ENCODE data around the gene IL17C.

The IL17C gene

GRCh38 chr16:88629835-88630234 is 8.5 kb upstream of the IL17C start:
- DNase-seq: no peak

DNA sequence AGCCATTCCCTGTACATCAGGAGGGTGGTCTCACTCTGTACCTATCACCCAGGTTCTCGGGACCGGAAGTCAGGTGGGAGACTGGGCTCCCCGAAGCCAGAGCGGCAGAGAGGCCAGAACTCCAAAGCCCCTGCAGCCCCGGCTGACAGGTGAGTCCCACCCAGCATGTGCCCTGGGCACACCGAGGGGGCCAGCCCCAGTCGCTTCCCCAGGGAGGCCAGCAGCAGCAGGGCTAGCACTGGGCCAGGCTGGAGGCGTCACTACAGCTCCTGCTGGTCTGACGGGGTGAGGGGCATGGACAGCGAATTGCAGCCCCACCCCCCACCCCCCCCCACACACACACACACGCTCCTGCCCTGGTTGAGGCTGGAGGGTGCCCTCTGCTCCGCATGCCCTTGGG is 7.9 kb upstream of the IL17C start:
- DNase-seq: no peak

DNA sequence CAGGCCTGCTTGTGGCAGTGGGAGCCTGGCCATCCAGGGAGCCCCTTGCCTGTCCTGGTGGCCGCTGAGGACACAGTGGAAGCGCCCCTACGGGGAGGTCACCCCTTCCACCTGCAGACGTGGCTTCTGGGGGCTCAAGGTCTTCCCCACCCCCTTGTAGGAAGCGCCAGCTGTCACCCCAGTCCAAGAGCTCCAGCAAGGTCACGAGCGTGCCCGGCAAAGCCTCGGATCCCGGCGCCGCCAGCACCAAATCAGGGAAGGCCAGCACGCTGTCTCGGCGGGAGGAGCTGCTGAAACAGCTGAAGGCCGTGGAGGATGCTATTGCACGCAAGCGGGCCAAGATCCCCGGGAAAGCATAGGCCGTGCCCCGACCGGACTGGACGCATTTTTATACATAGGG is 7.4 kb upstream of the IL17C start:
- no peak for DNase-seq

- no peak for DNase-seq
Observed at GRCh38 chr16:88631384-88631783, 7.0 kb upstream of the IL17C start.

GRCh38 chr16:88631920-88632586 is 6.3 kb upstream of the IL17C start:
- DNase-seq: no peak

DNA sequence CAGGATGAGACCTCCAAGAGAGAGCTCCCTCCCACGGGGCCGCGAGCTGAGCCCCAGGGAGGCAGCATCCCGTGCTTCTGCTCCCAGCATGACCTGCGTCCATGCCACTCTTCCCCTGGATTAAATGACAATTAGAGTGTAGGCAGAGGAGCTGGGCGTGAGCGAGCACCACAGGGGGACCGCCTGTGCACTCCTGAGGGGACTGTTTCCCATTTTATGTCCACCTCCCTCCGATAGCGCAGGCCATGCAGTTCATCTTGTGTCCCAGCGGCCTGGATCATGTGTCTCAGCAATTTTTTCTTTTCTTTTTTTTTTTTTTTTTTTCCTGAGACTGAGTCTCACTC is 5.8 kb upstream of the IL17C start:
- no peak for DNase-seq

- DNase-seq: peak in 1 of 4 experiments; percentile 26
Observed at GRCh38 chr16:88633684-88634140, 4.7 kb upstream of the IL17C start.

DNA sequence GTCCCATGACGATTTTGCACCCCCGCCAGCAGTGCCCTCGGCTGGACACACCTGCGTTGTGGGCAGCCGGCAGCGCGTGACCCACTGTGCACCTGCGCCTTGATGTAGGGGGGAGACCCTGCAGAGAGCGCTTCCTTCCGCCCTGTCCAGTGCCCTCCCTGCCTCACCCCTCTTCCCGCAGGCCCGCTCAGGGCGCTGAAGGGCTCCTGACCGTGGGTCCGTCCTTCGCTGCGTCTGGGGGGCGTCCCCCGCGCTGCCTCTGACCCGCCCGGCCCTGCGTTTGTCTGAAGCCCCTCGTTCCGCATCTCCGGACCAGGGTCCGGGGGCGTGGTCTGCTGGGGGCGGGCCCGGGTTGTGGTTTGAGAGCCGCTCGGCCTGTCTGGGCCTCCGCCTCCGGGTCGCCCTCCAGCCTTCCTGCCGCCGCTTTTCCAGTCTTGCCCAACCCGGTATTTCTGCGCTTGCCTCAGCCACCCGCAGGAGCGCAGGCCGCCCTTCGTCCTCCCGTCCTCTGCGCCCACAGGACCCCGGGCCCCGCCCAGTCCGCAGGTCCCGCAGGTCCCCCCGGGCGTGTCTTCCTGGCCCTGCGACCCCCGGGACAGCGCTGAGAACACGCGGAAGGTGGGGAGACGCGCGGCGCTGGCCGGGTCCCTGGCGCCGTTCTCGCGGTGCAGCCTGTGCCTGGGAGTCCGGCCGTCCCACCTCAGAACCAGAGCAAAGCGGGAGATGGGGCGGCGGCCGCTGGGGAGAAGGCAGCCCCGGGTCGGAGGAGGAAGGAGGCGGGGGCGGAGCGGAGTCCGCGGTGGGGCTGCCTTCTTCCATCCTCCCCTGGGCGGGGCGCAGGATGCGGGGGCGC is 4.0 kb upstream of the IL17C start:
- peak in 1 of 4 experiments; percentile 29 for DNase-seq

DNA sequence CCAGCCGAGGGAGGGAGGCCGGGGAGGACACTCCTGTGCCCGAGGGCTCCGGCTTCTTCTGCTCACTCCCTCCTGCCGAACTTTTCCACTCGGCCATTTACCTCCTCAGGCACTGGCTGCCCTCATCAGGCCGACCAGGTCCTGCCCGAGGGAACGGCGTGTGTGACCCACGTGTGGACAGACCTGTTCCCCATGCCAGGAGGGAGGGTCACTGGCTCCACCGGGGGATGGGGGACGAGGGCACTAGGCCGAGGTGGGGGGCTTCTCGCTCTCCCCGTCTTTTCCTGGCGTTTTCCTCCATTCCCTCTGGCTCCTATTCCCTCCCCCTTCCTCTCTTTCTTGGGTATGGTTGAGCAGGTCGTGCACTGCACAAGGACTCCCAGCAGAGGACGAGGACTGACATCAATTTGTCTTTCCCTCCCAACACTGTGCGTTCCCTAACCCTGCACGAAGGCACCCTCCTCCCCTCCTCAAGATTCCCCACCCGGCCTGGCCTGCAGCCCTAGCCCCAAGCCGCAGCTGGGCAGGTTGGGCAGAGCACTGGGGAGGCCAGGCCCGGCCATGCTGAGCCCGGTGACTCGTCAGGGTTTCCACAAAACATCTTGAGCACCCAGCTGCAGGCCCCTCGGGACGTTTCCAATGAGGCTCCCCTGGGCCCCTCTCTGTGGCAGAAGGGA is 3.2 kb upstream of the IL17C start:
- DNase-seq: no peak

- no peak for DNase-seq
Observed at GRCh38 chr16:88635671-88636319, 2.6 kb upstream of the IL17C start.

- DNase-seq: no peak
Observed at GRCh38 chr16:88636488-88637265, 1.7 kb upstream of the IL17C start.

DNA sequence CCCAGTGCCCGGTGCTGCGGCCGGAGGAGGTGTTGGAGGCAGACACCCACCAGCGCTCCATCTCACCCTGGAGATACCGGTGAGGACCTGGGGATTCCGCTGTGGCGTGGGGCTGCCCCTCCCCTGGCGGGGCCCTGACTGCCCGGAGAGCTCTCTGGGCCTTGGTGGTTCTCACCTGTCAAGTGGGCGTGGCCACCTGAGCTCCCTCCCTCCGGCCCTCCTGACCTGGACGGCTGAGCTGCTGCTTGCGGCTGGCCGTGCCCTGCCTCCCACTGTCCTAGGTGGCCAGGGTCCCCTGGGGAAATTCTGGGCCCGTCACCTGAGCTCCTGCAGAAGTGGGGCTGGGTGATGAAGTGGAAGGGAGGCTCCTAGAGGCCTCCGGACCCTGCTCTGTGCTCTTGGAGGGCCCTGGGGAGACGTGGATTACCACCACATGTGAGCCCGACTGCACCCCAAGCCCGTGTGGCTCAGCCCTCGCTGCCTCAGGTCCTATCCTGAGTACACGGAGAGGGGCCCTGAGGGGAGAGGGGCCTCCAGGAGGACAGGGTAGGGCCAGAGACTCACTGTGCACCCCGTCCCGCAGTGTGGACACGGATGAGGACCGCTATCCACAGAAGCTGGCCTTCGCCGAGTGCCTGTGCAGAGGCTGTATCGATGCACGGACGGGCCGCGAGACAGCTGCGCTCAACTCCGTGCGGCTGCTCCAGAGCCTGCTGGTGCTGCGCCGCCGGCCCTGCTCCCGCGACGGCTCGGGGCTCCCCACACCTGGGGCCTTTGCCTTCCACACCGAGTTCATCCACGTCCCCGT is 1.1 kb downstream of the IL17C start:
- no peak for DNase-seq

DNA sequence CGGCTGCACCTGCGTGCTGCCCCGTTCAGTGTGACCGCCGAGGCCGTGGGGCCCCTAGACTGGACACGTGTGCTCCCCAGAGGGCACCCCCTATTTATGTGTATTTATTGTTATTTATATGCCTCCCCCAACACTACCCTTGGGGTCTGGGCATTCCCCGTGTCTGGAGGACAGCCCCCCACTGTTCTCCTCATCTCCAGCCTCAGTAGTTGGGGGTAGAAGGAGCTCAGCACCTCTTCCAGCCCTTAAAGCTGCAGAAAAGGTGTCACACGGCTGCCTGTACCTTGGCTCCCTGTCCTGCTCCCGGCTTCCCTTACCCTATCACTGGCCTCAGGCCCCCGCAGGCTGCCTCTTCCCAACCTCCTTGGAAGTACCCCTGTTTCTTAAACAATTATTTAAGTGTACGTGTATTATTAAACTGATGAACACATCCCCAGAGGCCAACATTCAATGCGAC is 1.7 kb downstream of the IL17C start:
- DNase-seq: no peak

GRCh38 chr16:88640498-88641247 is 2.3 kb downstream of the IL17C start:
- no peak for DNase-seq

DNA sequence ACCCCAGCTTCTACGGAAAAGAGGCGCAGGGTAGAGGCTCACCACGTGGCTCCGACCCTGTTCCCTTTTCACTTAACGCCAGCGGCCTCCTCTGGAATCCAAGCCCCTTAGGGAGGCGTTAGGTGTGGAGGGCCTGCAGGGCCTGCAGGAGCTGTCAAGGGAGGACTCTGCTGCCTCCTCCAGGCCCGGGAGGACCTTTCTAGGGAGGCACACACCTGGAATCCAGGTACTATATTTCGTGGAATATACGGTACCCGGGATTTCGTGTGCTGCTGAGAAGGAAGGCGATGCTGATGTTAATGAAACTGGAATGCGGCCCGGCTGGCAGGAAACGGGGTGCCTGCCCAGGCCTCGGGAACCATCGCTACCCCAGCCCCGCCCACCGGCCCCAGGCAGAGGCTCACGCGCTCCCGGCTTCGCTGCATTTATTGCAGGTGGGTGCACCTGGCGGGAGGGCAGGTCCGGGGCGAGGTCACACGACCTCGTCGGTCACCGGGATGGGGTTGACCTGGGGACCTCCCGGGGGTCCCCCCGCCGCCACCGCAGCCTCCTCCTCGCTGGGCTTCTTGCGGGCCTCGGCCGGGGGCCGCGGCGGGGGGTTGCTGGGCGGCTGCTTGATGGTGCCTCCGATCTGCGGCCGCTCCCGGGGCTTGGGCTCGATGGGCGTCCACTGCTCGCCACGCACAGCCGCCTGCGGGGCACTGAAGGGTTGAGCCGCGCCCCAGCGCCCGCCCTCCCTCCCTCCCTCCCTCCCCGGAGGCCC is 4.7 kb downstream of the IL17C start:
- DNase-seq: no peak

- DNase-seq: no peak
Observed at GRCh38 chr16:88643644-88643932, 5.2 kb downstream of the IL17C start.

DNA sequence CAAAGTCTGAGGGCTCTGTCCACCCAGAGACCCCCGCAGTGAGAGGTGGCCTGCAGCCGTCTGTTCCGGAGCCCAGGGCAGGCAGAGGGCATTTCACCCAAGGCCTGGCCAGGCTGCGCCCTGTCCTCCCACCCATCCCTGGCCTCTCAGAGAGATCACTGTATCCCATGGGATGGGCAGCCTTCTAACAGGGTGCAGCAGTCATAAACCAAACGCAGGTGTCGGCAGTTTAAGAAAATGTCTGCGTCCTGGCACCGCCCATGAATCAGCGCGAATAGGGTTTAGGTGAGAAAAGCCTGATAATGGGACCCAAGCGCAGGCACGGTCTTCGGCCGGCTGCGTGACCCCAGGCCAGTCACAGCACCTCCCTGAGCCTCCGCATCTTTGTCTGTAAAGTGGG is 7.1 kb downstream of the IL17C start:
- DNase-seq: no peak

DNA sequence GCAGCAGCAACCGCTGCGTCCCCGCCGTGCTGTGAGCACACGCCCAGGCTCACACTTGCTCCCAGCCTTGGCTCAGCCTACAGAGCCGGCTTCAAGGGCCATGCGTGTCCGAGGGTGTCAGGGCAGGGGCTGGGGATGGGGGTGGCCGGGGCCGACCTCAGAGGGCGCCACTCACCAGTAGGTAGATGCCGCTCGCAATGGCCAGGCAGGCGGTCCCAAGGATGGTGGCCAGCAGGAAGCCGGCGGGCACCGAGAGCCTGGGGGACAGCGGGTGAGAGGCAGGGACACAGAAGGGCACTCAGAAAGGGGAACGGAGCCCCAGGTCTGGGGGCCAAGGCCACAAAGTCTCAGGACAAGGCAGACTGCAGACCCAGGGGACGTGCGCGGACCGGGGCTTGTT is 7.6 kb downstream of the IL17C start:
- DNase-seq: no peak

DNA sequence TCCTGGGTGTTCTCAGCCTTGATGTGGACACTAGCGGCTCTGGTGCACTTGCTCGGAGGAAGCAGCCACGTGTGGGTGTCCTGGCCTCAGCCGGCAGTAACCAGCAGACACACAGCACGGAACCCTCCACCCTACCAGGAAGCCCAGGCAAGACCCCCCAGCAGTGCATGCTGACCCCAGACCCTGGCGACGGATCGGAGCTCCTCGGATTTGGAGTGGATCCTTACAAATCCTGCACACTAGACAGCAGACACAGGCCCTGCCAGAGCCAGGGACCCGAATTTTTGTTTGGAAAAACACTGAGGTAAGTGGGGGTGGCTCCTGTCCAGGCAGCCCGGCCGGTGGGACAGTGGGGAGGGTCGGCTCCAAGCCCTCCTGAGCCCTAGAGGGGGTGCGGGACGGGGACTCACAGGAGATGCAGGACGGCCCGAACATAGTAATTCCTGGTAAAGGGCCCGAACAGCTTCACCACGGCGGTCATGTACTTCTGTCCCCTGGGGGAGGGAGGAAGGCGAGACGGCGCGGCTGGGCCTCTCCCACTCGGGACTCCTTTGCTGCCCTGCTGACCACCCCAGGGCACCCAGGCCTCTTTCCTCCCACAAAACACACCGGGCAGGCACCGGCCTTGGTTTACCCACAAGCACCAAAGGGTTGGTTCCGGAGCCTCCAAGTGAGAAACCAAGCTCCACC is 8.1 kb downstream of the IL17C start:
- DNase-seq: no peak
